Fibroblast of the conjunctiva (primary cell): ENCODE results near the gene BCL6B.

Experiments
- DNase-seq: peaks from one replicate; pipeline ENCODE4 v3.0.0-alpha.2; 2010; ENCODE audit warnings: low read depth

Gene BCL6B

GRCh38 chr17:7060165-7060891, 37.5 kb downstream of the BCL6B start:
- no peak for DNase-seq

- DNase-seq: no peak
Measured at GRCh38 chr17:7063518-7064094, 40.8 kb downstream of the BCL6B start.

GRCh38 chr17:7064261-7064660, 41.4 kb downstream of the BCL6B start:
- DNase-seq: no peak

- no peak for DNase-seq
Measured at GRCh38 chr17:7067198-7067597, 44.3 kb downstream of the BCL6B start.

GRCh38 chr17:7068268-7068667, 45.4 kb downstream of the BCL6B start:
- no peak for DNase-seq

- DNase-seq: no peak
Measured at GRCh38 chr17:7070712-7071111, 47.9 kb downstream of the BCL6B start.

GRCh38 chr17:7072406-7072805, 49.6 kb downstream of the BCL6B start:
- DNase-seq: no peak

- no peak for DNase-seq
Measured at GRCh38 chr17:7074931-7075330, 52.1 kb downstream of the BCL6B start.

GRCh38 chr17:7077911-7078546, 55.2 kb downstream of the BCL6B start:
- DNase-seq: no peak

GRCh38 chr17:7078711-7079110, 55.9 kb downstream of the BCL6B start:
- no peak for DNase-seq
